GM06990 (cell line): ENCODE measurements around the gene TTC9.

Source experiments
- DNase-seq: peaks from one replicate; pipeline ENCODE4 v3.0.0-alpha.2; 2011; ENCODE audit not compliant: insufficient read length; ENCODE audit errors: extremely low read depth
- H3K27me3 ChIP-seq: replicated peaks from 2 replicates; pipeline ENCODE4 v1.6.0; 2011; ENCODE audit warnings: low read length; ENCODE audit not compliant: control insufficient read depth, insufficient read depth
- H3K36me3 ChIP-seq: 2 replicates; pipeline ENCODE4 v1.5.1; 2011; ENCODE audit warnings: low read length; ENCODE audit not compliant: control insufficient read depth, insufficient read depth
- H3K4me3 ChIP-seq: replicated peaks from 2 replicates; pipeline ENCODE4 v1.5.1; 2011; ENCODE audit warnings: low read depth, mild to moderate bottlenecking, control low read depth, low read length
- CTCF ChIP-seq: IDR thresholded peaks from 2 replicates; pipeline ENCODE4 v1.5.1; 2011; ENCODE audit warnings: low read length, control low read depth, mild to moderate bottlenecking, inconsistent platforms; ENCODE audit not compliant: insufficient read depth, poor library complexity, severe bottlenecking

TTC9 gene

GRCh38 chr14:70683983-70684382, 42.3 kb downstream of the TTC9 start:
- no peak for DNase-seq
- TF ChIP-seq CTCF: no peak
- Histone ChIP-seq H3K27me3 (no peaks in the 10 kb centered on the region), H3K36me3 (no peaks in the 10 kb centered on the region), H3K4me3 (no peak overlapping the region)

DNA sequence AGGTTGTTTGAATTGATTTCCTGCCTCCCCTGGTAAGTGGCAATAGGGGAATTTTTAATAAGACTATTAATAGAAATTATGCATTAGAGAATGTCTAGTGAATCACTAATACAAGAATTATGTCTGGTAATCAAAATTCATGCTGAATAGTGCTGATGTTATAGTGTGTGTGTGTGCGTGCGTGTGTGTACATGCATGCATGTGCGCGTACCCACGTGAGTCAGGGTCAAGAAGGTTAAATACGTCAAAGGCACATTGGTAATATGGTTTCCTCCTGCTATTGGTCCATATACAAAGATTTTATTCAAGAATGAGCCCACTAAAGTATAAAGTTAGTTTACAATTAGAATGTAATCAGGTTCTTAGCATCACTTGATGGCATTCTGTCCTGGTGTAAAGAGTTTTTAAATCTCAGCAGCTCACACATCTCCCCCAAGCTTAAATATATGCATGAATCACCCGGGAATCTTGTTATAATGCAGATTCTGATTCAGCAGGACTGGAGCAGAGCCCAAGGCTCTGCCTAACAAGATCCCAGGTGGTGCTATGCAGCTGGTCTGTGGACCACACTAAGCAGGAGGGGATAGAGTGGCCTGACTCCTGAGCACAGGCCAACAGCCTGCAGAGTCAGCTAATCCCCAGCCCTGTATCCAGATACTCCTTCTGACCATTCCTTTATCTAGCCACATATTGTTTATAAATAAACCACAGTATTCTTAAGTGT, 43.9 kb downstream of the TTC9 start:
- Histone ChIP-seq H3K4me3 (no peak overlapping the region), H3K36me3 (no peaks in the 10 kb centered on the region), H3K27me3 (no peaks in the 10 kb centered on the region)
- no peak for TF ChIP-seq CTCF
- no peak for DNase-seq

GRCh38 chr14:70692210-70692609, 50.5 kb downstream of the TTC9 start:
- DNase-seq: no peak
- H3K4me3 ChIP-seq: no peak overlapping the region
- no peaks in the 10 kb centered on the region for H3K27me3 ChIP-seq
- no peak for TF ChIP-seq CTCF
- no peaks in the 10 kb centered on the region for H3K36me3 ChIP-seq

- TF ChIP-seq CTCF: no peak
- Histone ChIP-seq H3K36me3 (no peaks in the 10 kb centered on the region), H3K4me3 (no peak overlapping the region), H3K27me3 (no peaks in the 10 kb centered on the region)
- no peak for DNase-seq
Measured at GRCh38 chr14:70696026-70696425, 54.3 kb downstream of the TTC9 start.

GRCh38 chr14:70697701-70698100, 56.0 kb downstream of the TTC9 start:
- TF ChIP-seq CTCF: no peak
- no peak for DNase-seq
- Histone ChIP-seq H3K4me3 (no peak overlapping the region), H3K27me3 (no peaks in the 10 kb centered on the region), H3K36me3 (no peaks in the 10 kb centered on the region)

DNA sequence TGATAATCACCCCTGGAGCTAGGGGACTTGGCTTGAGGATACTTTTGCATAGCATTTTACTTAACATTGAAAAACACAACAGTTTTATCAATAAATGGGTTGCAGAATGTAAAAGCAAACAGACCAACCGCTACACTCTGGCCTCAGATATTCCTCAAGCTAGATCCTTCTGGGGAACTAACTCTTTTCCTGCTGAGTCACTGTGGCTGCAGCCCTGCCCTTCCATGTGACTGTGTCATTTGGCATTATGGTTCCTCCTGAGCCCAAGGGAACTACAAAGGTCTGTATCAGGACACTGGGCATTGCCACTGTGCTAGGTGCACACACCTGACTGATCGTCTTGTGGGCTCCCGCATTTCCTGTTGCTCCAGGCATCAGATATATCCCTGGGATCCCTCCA, 56.6 kb downstream of the TTC9 start:
- Histone ChIP-seq H3K36me3 (no peaks in the 10 kb centered on the region), H3K4me3 (no peak overlapping the region), H3K27me3 (no peaks in the 10 kb centered on the region)
- no peak for DNase-seq
- TF ChIP-seq CTCF: no peak
